ENCODE measurements around the gene RPUSD1.
"Not testable (repeated sequence)": the region's sequence is repeated elsewhere in the genome, so short reads cannot be mapped to it uniquely, and the experiment has no call there.

The RPUSD1 gene

GRCh38 chr16:756428-756827, 31.8 kb downstream of the RPUSD1 start:
- Mint-ChIP-seq H3K4me3 (no peak overlapping the region), H3K27ac (no peak overlapping the region), H3K27me3 (ENCODE audit: low read depth) (peaks cover 22% of the 10 kb centered on the region), H3K4me1 (peaks cover 4% of the 10 kb centered on the region), H3K36me3 (ENCODE audit: low read depth) (no peaks in the 10 kb centered on the region), H3K9me3 (peaks cover 3% of the 10 kb centered on the region)
- TF ChIP-seq, protein P1, sequence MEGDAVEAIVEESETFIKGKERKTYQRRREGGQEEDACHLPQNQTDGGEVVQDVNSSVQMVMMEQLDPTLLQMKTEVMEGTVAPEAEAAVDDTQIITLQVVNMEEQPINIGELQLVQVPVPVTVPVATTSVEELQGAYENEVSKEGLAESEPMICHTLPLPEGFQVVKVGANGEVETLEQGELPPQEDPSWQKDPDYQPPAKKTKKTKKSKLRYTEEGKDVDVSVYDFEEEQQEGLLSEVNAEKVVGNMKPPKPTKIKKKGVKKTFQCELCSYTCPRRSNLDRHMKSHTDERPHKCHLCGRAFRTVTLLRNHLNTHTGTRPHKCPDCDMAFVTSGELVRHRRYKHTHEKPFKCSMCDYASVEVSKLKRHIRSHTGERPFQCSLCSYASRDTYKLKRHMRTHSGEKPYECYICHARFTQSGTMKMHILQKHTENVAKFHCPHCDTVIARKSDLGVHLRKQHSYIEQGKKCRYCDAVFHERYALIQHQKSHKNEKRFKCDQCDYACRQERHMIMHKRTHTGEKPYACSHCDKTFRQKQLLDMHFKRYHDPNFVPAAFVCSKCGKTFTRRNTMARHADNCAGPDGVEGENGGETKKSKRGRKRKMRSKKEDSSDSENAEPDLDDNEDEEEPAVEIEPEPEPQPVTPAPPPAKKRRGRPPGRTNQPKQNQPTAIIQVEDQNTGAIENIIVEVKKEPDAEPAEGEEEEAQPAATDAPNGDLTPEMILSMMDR (IDR thresholded peaks at IDR 0.05; ENCODE audit: unreplicated experiment in 3 of 3): no peak

DNA sequence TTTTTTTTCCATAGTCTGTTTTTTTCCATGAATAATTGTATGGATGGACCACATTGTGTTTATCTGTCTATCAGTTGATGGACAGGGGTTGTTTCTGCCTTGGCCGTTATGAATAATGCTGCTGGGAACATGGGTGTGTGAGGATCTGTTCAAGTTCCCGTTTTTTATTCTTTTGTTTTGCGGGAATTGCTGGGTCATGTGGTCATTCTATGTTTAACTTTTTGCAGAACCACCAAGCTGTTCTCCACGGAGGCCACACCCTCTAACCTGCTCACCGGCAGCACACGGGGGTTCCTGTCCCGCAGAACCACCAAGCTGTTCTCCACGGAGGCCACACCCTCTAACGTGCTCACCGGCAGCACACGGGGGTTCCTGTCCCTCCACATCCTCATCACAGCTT, 33.5 kb downstream of the RPUSD1 start:
- Mint-ChIP-seq H3K36me3 (ENCODE audit: low read depth) (no peaks in the 10 kb centered on the region), H3K27me3 (ENCODE audit: low read depth) (peaks cover 28% of the 10 kb centered on the region), H3K27ac (no peak overlapping the region), H3K4me3 (no peak overlapping the region), H3K4me1 (peaks cover 2% of the 10 kb centered on the region), H3K9me3 (peaks cover 3% of the 10 kb centered on the region)
- TF ChIP-seq, protein P1 (IDR thresholded peaks at IDR 0.05; ENCODE audit: unreplicated experiment in 3 of 3): no peak

DNA sequence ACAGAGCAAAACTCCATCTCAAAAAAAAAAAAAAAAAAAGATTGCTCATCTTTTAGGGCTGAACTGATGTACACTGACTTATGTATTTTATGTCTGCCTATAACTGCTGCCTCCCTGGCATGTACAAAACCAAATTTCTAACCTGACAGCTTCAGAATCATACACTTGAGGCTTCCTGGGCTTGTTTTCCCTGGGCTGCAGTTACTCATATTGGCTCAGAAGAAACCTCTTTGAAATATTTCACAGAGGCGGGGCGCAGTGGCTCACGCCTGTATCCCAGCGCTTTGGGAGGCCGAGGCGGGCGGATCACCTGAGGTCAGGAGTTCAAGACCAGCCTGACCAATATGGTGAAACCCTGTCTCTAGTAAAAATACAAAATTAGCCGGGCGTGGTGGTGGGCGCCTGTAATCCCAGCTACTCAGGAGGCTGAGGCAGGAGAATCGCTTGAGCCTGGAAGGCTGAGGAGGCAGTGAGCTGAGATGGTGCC, 34.0 kb downstream of the RPUSD1 start:
- H3K36me3 Mint-ChIP-seq (ENCODE audit: low read depth); H3K4me1 Mint-ChIP-seq; H3K27ac Mint-ChIP-seq; H3K4me3 Mint-ChIP-seq; H3K9me3 Mint-ChIP-seq: not testable (repeated sequence)
- peaks cover 28% of the 10 kb centered on the region for H3K27me3 Mint-ChIP-seq (ENCODE audit: low read depth)

DNA sequence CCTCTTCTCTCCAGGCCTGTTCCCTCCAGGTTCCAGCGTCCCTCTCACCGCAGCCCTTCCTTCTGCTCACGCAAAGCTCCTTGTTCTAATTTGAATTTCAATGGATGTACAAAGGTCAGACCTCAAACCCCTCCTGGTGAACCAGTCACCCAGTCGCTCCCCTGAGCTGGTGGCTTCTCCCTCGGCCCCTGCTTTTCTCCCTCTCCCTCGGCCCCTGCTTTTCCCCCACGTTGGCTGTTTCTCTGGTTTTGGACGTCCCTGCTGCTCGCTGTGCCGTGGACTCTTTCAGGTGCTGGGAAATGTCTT, 36.2 kb downstream of the RPUSD1 start:
- Mint-ChIP-seq H3K36me3 (ENCODE audit: low read depth) (no peaks in the 10 kb centered on the region), H3K27ac (peak overlapping the region in 1 of 3 experiments; percentile 67), H3K9me3 (peaks cover 3% of the 10 kb centered on the region), H3K4me3 (no peak overlapping the region), H3K27me3 (ENCODE audit: low read depth) (peaks cover 28% of the 10 kb centered on the region), H3K4me1 (no peaks in the 10 kb centered on the region)
- TF ChIP-seq, protein P1 (IDR thresholded peaks at IDR 0.05; ENCODE audit: unreplicated experiment in 3 of 3): no peak

- H3K9me3 Mint-ChIP-seq: peaks cover under 1% of the 10 kb centered on the region
- H3K27me3 Mint-ChIP-seq (ENCODE audit: low read depth): peaks cover 28% of the 10 kb centered on the region
- H3K27ac Mint-ChIP-seq: peak overlapping the region in 1 of 3 experiments; percentile 67
- TF ChIP-seq, protein P1 (IDR thresholded peaks at IDR 0.05; ENCODE audit: unreplicated experiment in 3 of 3): no peak
- H3K36me3 Mint-ChIP-seq (ENCODE audit: low read depth): no peaks in the 10 kb centered on the region
- H3K4me3 Mint-ChIP-seq: no peak overlapping the region
- no peaks in the 10 kb centered on the region for H3K4me1 Mint-ChIP-seq
These were observed 36.8 kb downstream of the RPUSD1 start for GRCh38 chr16:751152-752006.

DNA sequence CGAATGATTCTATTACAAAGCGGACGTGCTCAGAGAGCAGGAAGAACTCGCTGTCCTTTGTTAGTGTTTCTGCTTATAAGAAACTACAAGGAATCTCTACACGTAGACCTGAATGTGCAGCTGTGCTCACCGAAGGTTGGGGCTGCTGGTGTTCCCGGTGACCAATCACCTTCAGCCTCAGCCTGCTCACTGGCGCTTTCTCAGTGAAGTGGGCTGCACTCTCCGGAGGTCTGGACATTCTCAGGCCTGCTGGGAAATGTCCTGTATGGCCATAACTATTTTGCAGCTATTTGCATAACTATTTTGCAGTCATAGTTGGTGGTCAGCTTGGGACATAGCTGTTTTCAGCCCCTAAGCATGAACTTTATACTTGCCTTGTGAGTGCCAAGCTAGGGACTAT, 37.7 kb downstream of the RPUSD1 start:
- Mint-ChIP-seq H3K27me3 (ENCODE audit: low read depth) (peaks cover 28% of the 10 kb centered on the region), H3K4me1 (no peaks in the 10 kb centered on the region), H3K36me3 (ENCODE audit: low read depth) (no peaks in the 10 kb centered on the region), H3K27ac (peak overlapping the region in 1 of 3 experiments; percentile 61), H3K9me3 (no peaks in the 10 kb centered on the region), H3K4me3 (no peak overlapping the region)
- TF ChIP-seq, protein P1 (IDR thresholded peaks at IDR 0.05; ENCODE audit: unreplicated experiment in 3 of 3): no peak

Data from nephron (organoid).